Measurements from ENCODE around the gene TALDO1.

Gene TALDO1

DNA sequence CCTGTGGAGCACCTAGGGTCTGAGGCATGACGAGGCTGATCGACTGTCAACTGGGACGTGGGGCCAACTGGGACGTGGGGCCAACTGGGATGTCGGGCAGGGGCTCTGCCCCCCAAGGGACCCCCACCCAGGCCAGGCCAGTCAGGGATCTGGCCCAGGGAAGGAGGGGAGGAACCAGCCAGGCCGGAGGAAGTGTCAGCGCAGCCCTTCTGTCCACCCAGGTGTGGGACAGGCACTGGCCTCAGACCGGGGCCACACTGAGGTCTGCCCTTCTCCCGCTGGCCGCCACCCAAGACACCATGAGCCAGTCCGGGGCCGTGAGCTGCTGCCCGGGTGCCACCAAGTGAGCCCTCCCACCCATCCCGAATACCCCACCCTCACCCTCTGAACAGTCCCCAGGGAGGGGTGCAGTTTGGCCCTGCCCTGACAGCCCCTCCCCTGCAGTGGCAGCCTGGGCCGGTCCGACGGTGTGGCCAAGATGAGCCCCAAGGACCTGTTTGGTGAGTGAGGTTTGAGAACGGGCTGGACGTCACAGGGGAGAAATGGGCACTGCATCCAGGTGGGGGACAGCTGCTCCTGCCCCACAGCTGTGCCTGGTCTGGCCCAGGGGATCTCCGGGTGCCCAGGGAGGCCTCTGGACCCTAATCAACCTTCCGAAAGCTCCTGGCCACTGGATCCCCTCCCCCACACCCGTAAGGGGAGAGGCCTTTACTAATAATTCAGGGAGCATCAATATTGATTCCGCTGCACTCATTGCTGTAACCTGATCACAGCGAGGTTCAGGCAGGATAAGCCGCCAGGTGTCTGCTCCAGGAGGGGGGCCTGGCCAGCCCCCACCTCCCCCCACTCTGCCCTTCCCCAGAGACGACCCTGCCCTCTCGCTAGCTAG lies 37.9 kb upstream of the TALDO1 start:
- ChIA-PET POLR2A (interaction anchor here (1.1 kb wide), 1 partner anchor 13 kb away, joined by 3 read pairs; no protein-coding TSS in a partner anchor), CTCF (no interaction called here)
- DNase-seq (ENCODE audit: extremely low spot score), result no peak
- no peak for TF ChIP-seq ELF4 (IDR thresholded peaks at IDR 0.05)
- TF ChIP-seq SUZ12 (IDR thresholded peaks at IDR 0.05), result no peak
- TF ChIP-seq FOXA1 (IDR thresholded peaks at IDR 0.05), result no peak
- no peak for TF ChIP-seq FOXM1 (IDR thresholded peaks at IDR 0.05; ENCODE audit: borderline replicate concordance)
- TF ChIP-seq LEF1 (IDR thresholded peaks at IDR 0.05; ENCODE audit: borderline replicate concordance), result no peak
- no peak for TF ChIP-seq FOXK2 (IDR thresholded peaks at IDR 0.05)
- TF ChIP-seq SP1 (IDR thresholded peaks at IDR 0.05), result no peak
- no peak for TF ChIP-seq BHLHE40 (IDR thresholded peaks at IDR 0.05; ENCODE audit: borderline replicate concordance)
- no peak for TF ChIP-seq ZNF384 (IDR thresholded peaks at IDR 0.05)
- TF ChIP-seq TARDBP (IDR thresholded peaks at IDR 0.05), result no peak

DNA sequence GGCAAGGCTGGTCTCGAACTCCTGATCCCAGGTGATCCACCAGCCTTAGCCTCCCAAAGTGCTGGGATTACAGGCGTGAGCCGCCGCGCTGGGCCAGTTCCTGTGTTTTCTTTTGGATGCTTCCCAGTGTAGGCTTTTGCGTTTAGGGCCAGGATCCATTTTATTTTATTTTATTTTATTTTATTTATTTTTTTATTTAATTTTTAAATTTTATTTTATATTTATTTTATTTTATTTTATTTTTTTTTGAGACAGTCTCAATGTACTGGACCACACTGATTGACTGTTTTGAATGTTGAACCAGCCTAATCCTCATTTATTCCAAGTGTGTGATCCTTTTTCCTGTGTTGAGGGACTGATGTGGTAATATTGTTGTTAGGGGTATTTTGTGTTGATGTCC lies 32.8 kb upstream of the TALDO1 start:
- TF ChIP-seq BHLHE40 (IDR thresholded peaks at IDR 0.05; ENCODE audit: borderline replicate concordance), result no peak
- ChIA-PET CTCF (no interaction called here), POLR2A (no interaction called here)
- no peak for DNase-seq (ENCODE audit: extremely low spot score)

DNA sequence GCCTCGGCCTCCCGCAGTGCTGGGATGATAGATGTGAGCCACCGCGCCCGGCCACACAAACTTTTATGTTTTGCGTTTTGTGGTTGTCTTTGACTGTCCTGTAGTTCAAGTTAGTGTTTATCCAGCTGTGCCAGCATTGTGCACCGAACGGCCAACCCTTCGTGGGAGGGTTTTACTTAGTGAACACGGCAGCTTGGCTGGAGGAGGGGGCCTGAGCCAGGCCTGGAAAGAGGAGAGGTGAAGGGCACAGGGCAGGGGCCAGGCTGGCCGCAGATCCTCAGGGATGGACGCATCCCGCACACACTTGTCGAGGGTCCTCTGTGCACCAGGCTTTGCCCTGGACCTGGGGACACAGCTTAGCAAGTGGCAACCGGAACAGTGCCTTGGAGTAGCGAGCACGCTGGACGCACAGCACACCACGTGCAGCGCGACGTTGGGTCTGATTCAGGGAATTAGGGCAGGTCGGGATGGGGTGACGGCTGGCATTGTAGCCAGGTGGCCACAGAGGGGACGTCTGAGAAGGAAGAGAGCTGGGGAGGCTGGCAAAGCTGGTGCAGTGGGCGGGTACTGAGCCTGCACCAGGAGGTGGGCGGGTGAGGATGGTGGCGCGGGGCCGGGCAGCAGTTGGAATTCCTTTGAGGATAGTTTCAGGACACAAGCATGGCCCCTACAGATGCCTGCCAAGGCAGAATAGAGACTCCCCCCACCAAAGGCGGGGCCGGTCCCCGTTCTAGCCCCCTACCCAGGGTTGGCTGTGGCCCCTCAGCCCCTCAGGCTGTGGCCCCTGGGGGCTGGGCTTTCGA lies 27.8 kb upstream of the TALDO1 start:
- no peak for DNase-seq (ENCODE audit: extremely low spot score)
- TF ChIP-seq ELF4 (IDR thresholded peaks at IDR 0.05) (no peak), SUZ12 (IDR thresholded peaks at IDR 0.05) (no peak), ZNF384 (IDR thresholded peaks at IDR 0.05) (no peak), FOXA1 (IDR thresholded peaks at IDR 0.05) (no peak)
- CTCF ChIA-PET, result no interaction called here
- POLR2A ChIA-PET, result interaction anchor here (1.6 kb wide), 1 partner anchor 24 kb away, joined by 4 read pairs; the partner anchor contains the start of gene TMEM80

DNA sequence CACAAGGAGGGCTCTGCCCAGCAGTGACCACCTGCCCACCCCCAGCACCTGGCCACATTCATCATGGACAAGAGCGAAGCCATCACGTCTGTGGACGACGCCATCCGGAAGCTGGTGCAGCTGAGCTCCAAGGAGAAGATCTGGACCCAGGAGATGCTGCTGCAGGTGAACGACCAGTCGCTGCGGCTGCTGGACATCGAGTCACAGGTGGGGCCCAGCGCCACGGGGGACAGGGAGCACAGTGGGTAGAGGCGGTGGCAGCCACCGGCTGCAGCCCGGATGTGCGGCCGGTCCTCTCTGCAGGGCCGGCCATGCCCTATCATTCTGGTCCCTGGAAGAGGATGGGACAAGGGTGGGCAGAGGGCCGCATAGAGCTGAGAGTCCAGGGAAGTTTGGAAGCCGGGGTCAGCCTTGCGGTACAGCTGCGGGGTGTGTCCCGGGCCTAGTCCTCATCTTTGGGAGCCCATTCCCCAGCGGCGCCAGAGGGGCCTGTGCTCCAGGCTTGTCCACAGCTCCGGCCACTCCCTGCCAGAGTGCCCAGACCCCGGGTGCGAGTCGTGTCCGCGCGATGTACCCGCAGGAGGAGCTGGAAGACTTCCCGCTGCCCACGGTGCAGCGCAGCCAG lies 27.1 kb upstream of the TALDO1 start:
- ChIA-PET CTCF (no interaction called here), POLR2A (no interaction called here)
- TF ChIP-seq FOXA1 (IDR thresholded peaks at IDR 0.05) (no peak), CTBP1 (IDR thresholded peaks at IDR 0.05; ENCODE audit: borderline replicate concordance) (no peak), FOXM1 (IDR thresholded peaks at IDR 0.05; ENCODE audit: borderline replicate concordance) (no peak), TARDBP (IDR thresholded peaks at IDR 0.05) (no peak), FOXK2 (IDR thresholded peaks at IDR 0.05) (no peak), ARNT (IDR thresholded peaks at IDR 0.05) (no peak), NFRKB (IDR thresholded peaks at IDR 0.05) (no peak), L3MBTL2 (conservative IDR thresholded peaks at IDR 0.05) (no peak), SUZ12 (IDR thresholded peaks at IDR 0.05) (no peak)
- no peak for DNase-seq (ENCODE audit: extremely low spot score)

DNA sequence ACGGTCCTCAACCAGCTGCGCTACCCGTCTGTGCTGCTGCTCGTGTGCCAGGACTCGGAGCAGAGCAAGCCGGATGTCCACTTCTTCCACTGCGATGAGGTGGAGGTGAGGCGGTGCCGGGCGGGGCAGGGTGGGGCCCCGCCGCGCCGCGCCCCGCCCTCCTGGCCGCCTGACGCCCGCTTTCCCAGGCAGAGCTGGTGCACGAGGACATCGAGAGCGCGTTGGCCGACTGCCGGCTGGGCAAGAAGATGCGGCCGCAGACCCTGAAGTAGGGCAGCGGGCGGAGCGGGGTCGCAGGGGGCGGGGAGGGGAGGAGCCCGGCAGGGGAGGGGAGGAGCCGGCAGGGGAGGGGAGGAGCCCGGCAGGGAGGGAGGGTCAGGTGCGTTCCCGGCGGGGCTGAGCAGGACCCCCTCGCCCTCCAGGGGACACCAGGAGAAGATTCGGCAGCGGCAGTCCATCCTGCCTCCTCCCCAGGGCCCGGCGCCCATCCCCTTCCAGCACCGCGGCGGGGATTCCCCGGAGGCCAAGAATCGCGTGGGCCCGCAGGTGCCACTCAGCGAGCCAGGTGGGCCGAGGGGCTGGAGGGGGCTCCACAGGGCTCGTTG lies 26.5 kb upstream of the TALDO1 start:
- ChIA-PET CTCF (no interaction called here), POLR2A (no interaction called here)
- TF ChIP-seq FOXK2 (IDR thresholded peaks at IDR 0.05), result no peak
- no peak for TF ChIP-seq CTBP1 (IDR thresholded peaks at IDR 0.05; ENCODE audit: borderline replicate concordance)
- TF ChIP-seq FOXM1 (IDR thresholded peaks at IDR 0.05; ENCODE audit: borderline replicate concordance), result no peak
- TF ChIP-seq LEF1 (IDR thresholded peaks at IDR 0.05; ENCODE audit: borderline replicate concordance), result no peak
- no peak for TF ChIP-seq FOXA1 (IDR thresholded peaks at IDR 0.05)
- no peak for TF ChIP-seq ARNT (IDR thresholded peaks at IDR 0.05)
- no peak for TF ChIP-seq ELF4 (IDR thresholded peaks at IDR 0.05)
- DNase-seq (ENCODE audit: extremely low spot score), result no peak

DNA sequence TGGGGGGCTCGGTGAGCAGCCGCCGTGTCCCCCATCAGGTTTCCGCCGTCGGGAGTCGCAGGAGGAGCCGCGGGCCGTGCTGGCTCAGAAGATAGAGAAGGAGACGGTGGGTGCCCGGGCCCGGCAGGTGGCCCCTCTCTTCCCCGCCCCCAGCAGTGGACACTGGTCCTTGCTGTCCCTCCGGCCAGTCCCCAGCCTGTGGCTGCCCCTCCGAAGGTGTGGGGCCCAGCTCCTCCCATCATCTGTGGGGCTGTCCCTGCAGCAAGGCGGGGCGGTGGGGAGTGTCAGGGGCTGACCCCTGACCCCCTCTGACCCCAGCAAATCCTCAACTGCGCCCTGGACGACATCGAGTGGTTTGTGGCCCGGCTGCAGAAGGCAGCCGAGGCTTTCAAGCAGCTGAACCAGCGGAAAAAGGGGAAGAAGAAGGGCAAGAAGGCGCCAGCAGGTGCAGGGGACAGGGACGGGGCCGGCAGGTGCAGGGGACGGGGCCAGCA lies 26.0 kb upstream of the TALDO1 start:
- TF ChIP-seq FOXK2 (IDR thresholded peaks at IDR 0.05) (no peak), FOXA1 (IDR thresholded peaks at IDR 0.05) (no peak), HDGF (IDR thresholded peaks at IDR 0.05; ENCODE audit: borderline replicate concordance) (no peak), FOXM1 (IDR thresholded peaks at IDR 0.05; ENCODE audit: borderline replicate concordance) (no peak), CTBP1 (IDR thresholded peaks at IDR 0.05; ENCODE audit: borderline replicate concordance) (no peak), LEF1 (IDR thresholded peaks at IDR 0.05; ENCODE audit: borderline replicate concordance) (no peak), ELF4 (IDR thresholded peaks at IDR 0.05) (no peak), ZNF384 (IDR thresholded peaks at IDR 0.05) (no peak), L3MBTL2 (conservative IDR thresholded peaks at IDR 0.05) (no peak), SUZ12 (IDR thresholded peaks at IDR 0.05) (no peak), NFRKB (IDR thresholded peaks at IDR 0.05) (no peak), TARDBP (IDR thresholded peaks at IDR 0.05) (no peak)
- TF ChIP-seq, protein P1, sequence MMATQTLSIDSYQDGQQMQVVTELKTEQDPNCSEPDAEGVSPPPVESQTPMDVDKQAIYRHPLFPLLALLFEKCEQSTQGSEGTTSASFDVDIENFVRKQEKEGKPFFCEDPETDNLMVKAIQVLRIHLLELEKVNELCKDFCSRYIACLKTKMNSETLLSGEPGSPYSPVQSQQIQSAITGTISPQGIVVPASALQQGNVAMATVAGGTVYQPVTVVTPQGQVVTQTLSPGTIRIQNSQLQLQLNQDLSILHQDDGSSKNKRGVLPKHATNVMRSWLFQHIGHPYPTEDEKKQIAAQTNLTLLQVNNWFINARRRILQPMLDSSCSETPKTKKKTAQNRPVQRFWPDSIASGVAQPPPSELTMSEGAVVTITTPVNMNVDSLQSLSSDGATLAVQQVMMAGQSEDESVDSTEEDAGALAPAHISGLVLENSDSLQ (IDR thresholded peaks at IDR 0.05), result no peak
- ChIA-PET POLR2A (no interaction called here), CTCF (no interaction called here)
- DNase-seq (ENCODE audit: extremely low spot score), result no peak
